B cell (primary cell): ENCODE measurements around the gene AEBP1. TPM values are rescaled to one million over a fixed set of nuclear protein-coding genes. Genes with fewer than 3 reads are reported as not detected.

ENCODE experiments used
- ATAC-seq: fragments of 200-7000 bp; cut with Tn5 transposase; one replicate; pipeline ENCODE4 v1.10.0; 2021; ENCODE audit warnings: low read depth, mild to moderate bottlenecking, moderate number of reproducible peaks, moderate library complexity
- CTCF ChIA-PET: fragments of 350-600 bp; sonication (Branson Sonifier 250); formaldehyde crosslinking; loops from one replicate; lab custom pipeline; 2021; ENCODE audit warnings: antibody characterized with exemption, inconsistent platforms; lab: Charles Lee
- POLR2A ChIA-PET: fragments of 350-600 bp; sonication (Branson Sonifier 250); formaldehyde crosslinking; loops from one replicate; lab custom pipeline; 2021; ENCODE audit warnings: antibody characterized with exemption; lab: Charles Lee
- DNase-seq: peaks from one replicate; pipeline ENCODE4 v3.0.0; 2013
- H2AFZ ChIP-seq: 2 replicates; pipeline ENCODE4 v1.6.1; 2012; ENCODE audit warnings: mild to moderate bottlenecking, low read depth, low read length; ENCODE audit not compliant: insufficient read depth, poor library complexity, severe bottlenecking
- H3K27ac ChIP-seq, 2 donors: 1 replicate in 1 of 2; 2 replicates in 1 of 2; pipeline ENCODE4 v1.5.1; 2012 to 2013; ENCODE audit warnings: low read length in 2 of 2, mild to moderate bottlenecking in 2 of 2, moderate library complexity in 1 of 2
- H3K27me3 ChIP-seq, 4 experiments: fragments of 200-600 bp in 1 of 4; sonication (generic) in 1 of 4; replicated peaks in 1 of 4; 1 replicate in 2 of 4; 2 replicates in 2 of 4; pipeline versions ENCODE4 v1.6.1 to v1.7.0; 2013 to 2016; ENCODE audit warnings: low read length in 3 of 4, mild to moderate bottlenecking in 2 of 4, mixed read lengths in 1 of 4, moderate library complexity in 1 of 4; ENCODE audit not compliant: insufficient read depth in 4 of 4, control insufficient read depth in 3 of 4; ENCODE audit errors: control extremely low read depth in 1 of 4
- H3K36me3 ChIP-seq, 2 experiments: replicated peaks in 1 of 2; 1 replicate in 1 of 2; 2 replicates in 1 of 2; pipeline versions ENCODE4 v1.6.1 to v1.7.1; 2013; ENCODE audit warnings: low read length in 1 of 2; ENCODE audit not compliant: insufficient read depth in 2 of 2, control insufficient read depth in 1 of 2; ENCODE audit errors: control extremely low read depth in 1 of 2, extremely low read depth in 1 of 2
- H3K4me1 ChIP-seq, 2 donors: fragments of 200-600 bp in 1 of 2; sonication (generic) in 1 of 2; 1 replicate in 1 of 2; 2 replicates in 1 of 2; pipeline versions ENCODE4 v1.5.1 to v1.6.1; 2013 to 2017; ENCODE audit warnings: low read length in 2 of 2; ENCODE audit not compliant: control insufficient read depth in 2 of 2, insufficient read depth in 2 of 2
- H3K4me2 ChIP-seq: replicated peaks from 2 replicates; pipeline ENCODE3; 2012; ENCODE audit warnings: mild to moderate bottlenecking, low read depth, low read length; ENCODE audit not compliant: poor library complexity, severe bottlenecking
- H3K4me3 ChIP-seq, 5 experiments: fragments of 200-600 bp in 1 of 5; sonication (generic) in 1 of 5; 1 replicate in 3 of 5; 2 replicates in 2 of 5; pipeline versions ENCODE4 v1.5.1 to v1.7.0; 2011 to 2016; ENCODE audit warnings: low read length in 4 of 5, mild to moderate bottlenecking in 4 of 5, low read depth in 2 of 5, control low read depth in 1 of 5, moderate library complexity in 1 of 5; ENCODE audit not compliant: insufficient read depth in 1 of 5; ENCODE audit errors: control extremely low read depth in 1 of 5, extremely low read depth in 1 of 5
- H3K79me2 ChIP-seq: fragments of 200-600 bp; sonication (generic); one replicate; pipeline ENCODE4 v1.6.0; 2016; ENCODE audit warnings: low read length; ENCODE audit not compliant: control insufficient read depth, insufficient read depth
- H3K9ac ChIP-seq: fragments of 200-600 bp; sonication (generic); 2 replicates; pipeline ENCODE4 v1.6.1; 2017; ENCODE audit warnings: mild to moderate bottlenecking, low read length, moderate library complexity
- H3K9me3 ChIP-seq, 3 donors: one replicate each; pipeline versions ENCODE4 v1.6.1 to v1.7.1; 2013; ENCODE audit warnings: low read length in 2 of 3; ENCODE audit not compliant: control insufficient read depth in 2 of 3, insufficient read depth in 1 of 3; ENCODE audit errors: control extremely low read depth in 1 of 3
- H4K20me1 ChIP-seq: 2 replicates; pipeline ENCODE4 v1.6.0; 2012; ENCODE audit warnings: mild to moderate bottlenecking, low read length; ENCODE audit not compliant: insufficient read depth, control insufficient read depth, poor library complexity, severe bottlenecking
- H3K27ac Mint-ChIP-seq: one replicate; pipeline ENCODE4 v1.8.0; 2021; ENCODE audit warnings: mixed read lengths
- H3K27me3 Mint-ChIP-seq: one replicate; pipeline ENCODE4 v1.8.0; 2021; ENCODE audit warnings: mixed read lengths
- H3K4me1 Mint-ChIP-seq: one replicate; pipeline ENCODE4 v1.8.0; 2021; ENCODE audit warnings: mixed read lengths
- H3K4me3 Mint-ChIP-seq: one replicate; pipeline ENCODE4 v1.8.0; 2021; ENCODE audit warnings: mixed read lengths
- H3K9me3 Mint-ChIP-seq: one replicate; pipeline ENCODE4 v1.8.0; 2022; ENCODE audit warnings: mixed read lengths; ENCODE audit not compliant: insufficient read depth
- CTCF ChIP-seq: fragments of 200-600 bp; IDR thresholded peaks from one replicate; pipeline ENCODE4 v1.8.0; 2022; ENCODE audit warnings: antibody characterized with exemption, mild to moderate bottlenecking
- EZH2 ChIP-seq: IDR thresholded peaks from 2 replicates; pipeline ENCODE4 v1.6.1; 2012; ENCODE audit warnings: borderline replicate concordance, low read depth, mild to moderate bottlenecking, moderate library complexity, low read length; ENCODE audit not compliant: insufficient read depth, poor library complexity, severe bottlenecking
- WGBS: methylation state at CpG from one replicate; pipeline ENCODE4 v1.1.5; 2013; ENCODE audit warnings: missing lambda C conversion rate; ENCODE audit not compliant: insufficient coverage; 5-methylcytosine and 5-hydroxymethylcytosine counted together
- intact Hi-C: fragments of 100-400 bp; cut with micrococcal nuclease; formaldehyde crosslinking; loops from one replicate; pipeline ENCODE4 v1.10.0; 2022
- polyA plus RNA-seq: library from polyadenylated mRNA; depleted of rRNA; stranded (reverse); fragments of >200 nt; gene quantifications from 2 replicates; pipeline ENCODE4 v1.2.3, GENCODE V29; 2012
- small RNA-seq: library from RNA; depleted of rRNA; stranded (forward); fragments of <200 nt; gene quantifications from one replicate; pipeline ENCODE3, GENCODE V24; 2012; ENCODE audit warnings: low replicate concordance, low read depth; ENCODE audit not compliant: insufficient read length
- total RNA-seq, 2 donors: library from RNA; stranded (reverse); fragments of 120-200 nt in 1 of 2; gene quantifications; 1 replicate in 1 of 2; 2 replicates in 1 of 2; pipeline versions ENCODE4 v1.2.3 to v1.2.4, GENCODE V29; 2013 to 2022

Gene AEBP1
- total and polyA plus RNA-seq, 2 donors (not counting 1 experiment from before 2014, with no cell fraction given), result 20.2 to 36.7 TPM

GRCh38 chr7:44163591-44163990, 59.4 kb downstream of the AEBP1 start:
- POLR2A ChIA-PET, result no interaction called here

More at GRCh38 chr7:44163591-44163990, 59.4 kb downstream of the AEBP1 start:
- ATAC-seq, result no peak
- H4K20me1 ChIP-seq, result no peaks in the 10 kb centered on the region
- CTCF ChIA-PET, result no interaction called here
- H3K27ac ChIP-seq, result no peak overlapping the region
- intact Hi-C loops, result no loop called here
- Mint-ChIP-seq H3K27me3 (peaks cover 8% of the 10 kb centered on the region), H3K4me3 (no peak overlapping the region), H3K9me3 (no peaks in the 10 kb centered on the region), H3K27ac (no peak overlapping the region), H3K4me1 (peaks cover 7% of the 10 kb centered on the region)
- H2AFZ ChIP-seq, result no peak overlapping the region
- H3K9ac ChIP-seq, result no peak overlapping the region
- DNase-seq, result no peak
- no CpG with 5 or more reads among the region's 1 CpG for WGBS
- H3K4me2 ChIP-seq, result no peak overlapping the region
- H3K36me3 ChIP-seq, result no peaks in the 10 kb centered on the region
- TF ChIP-seq EZH2 (no peak), CTCF (no peak)
- H3K27me3 ChIP-seq, result no peaks in the 10 kb centered on the region
- peaks cover 0 to 1% (median 0%) of the 10 kb centered on the region in 3 donors for H3K9me3 ChIP-seq
- no peak overlapping the region for H3K4me3 ChIP-seq
- H3K4me1 ChIP-seq, result peaks cover 7 to 11% of the 10 kb centered on the region in 2 donors
- H3K79me2 ChIP-seq, result no peaks in the 10 kb centered on the region

Small RNA genes within 50 kb of the gene (small RNA-seq; reads per million reads assigned to genes)
- not detected for gene RNA5SP230

Other genes with a start within 250 kb of the AEBP1 start
- gene MRPS24, start 234.8 kb upstream of the AEBP1 start, total RNA-seq, result 44.3 and 54.1 TPM in 2 replicates
- 81.6 and 102 TPM in 2 replicates for gene MRPS24, start 234.8 kb upstream of the AEBP1 start, polyA plus RNA-seq
- 25.1 and 31.3 TPM in 2 replicates for gene URGCP, start 197.7 kb upstream of the AEBP1 start, total RNA-seq
- 12.5 and 16.5 TPM in 2 replicates for gene URGCP, start 197.7 kb upstream of the AEBP1 start, polyA plus RNA-seq
- 9.4 and 11.4 TPM in 2 replicates for gene UBE2D4, start 177.9 kb upstream of the AEBP1 start, total RNA-seq
- 4.7 and 5.8 TPM in 2 replicates for gene UBE2D4, start 177.9 kb upstream of the AEBP1 start, polyA plus RNA-seq
- gene SPDYE1, start 106.4 kb upstream of the AEBP1 start, total RNA-seq, result 0.10 TPM in 1 of 2 replicates, not detected in the other
- not detected in 2 replicates for gene SPDYE1, start 106.4 kb upstream of the AEBP1 start, polyA plus RNA-seq
- gene DBNL, start 59.6 kb upstream of the AEBP1 start, total RNA-seq, result 311 and 335 TPM in 2 replicates
- gene DBNL, start 59.6 kb upstream of the AEBP1 start, polyA plus RNA-seq, result 274 and 386 TPM in 2 replicates
- 2.9 and 3.2 TPM in 2 replicates for gene PGAM2, start 38.8 kb upstream of the AEBP1 start, total RNA-seq
- gene PGAM2, start 38.8 kb upstream of the AEBP1 start, polyA plus RNA-seq, result 0.69 and 1.4 TPM in 2 replicates
- 92.6 and 93.2 TPM in 2 replicates for gene POLM, start 21.8 kb upstream of the AEBP1 start, total RNA-seq
- gene POLM, start 21.8 kb upstream of the AEBP1 start, polyA plus RNA-seq, result 89.2 and 97.2 TPM in 2 replicates
- 86.7 and 91.0 TPM in 2 replicates for gene POLD2, start 19.2 kb downstream of the AEBP1 start, total RNA-seq
- 73.6 and 86.5 TPM in 2 replicates for gene POLD2, start 19.2 kb downstream of the AEBP1 start, polyA plus RNA-seq
- gene MYL7, start 37.0 kb downstream of the AEBP1 start, total RNA-seq, result not detected in 2 replicates
- not detected in 2 replicates for gene MYL7, start 37.0 kb downstream of the AEBP1 start, polyA plus RNA-seq
- gene GCK, start 85.1 kb downstream of the AEBP1 start, total RNA-seq, result 0.22 and 0.87 TPM in 2 replicates
- gene GCK, start 85.1 kb downstream of the AEBP1 start, polyA plus RNA-seq, result 0.24 and 0.62 TPM in 2 replicates
- gene YKT6, start 96.6 kb downstream of the AEBP1 start, total RNA-seq, result 62.3 and 73.4 TPM in 2 replicates
- gene YKT6, start 96.6 kb downstream of the AEBP1 start, polyA plus RNA-seq, result 36.5 and 42.1 TPM in 2 replicates
- 0.41 TPM in 1 of 2 replicates, not detected in the other for gene CAMK2B, start 221.2 kb downstream of the AEBP1 start, total RNA-seq
- gene CAMK2B, start 221.2 kb downstream of the AEBP1 start, polyA plus RNA-seq, result 0.06 and 0.42 TPM in 2 replicates